Neural crest cell (in vitro differentiated cells): ENCODE data around the gene TACR1. TPM values are rescaled to one million over a fixed set of nuclear protein-coding genes. Genes with fewer than 3 reads are reported as not detected.

Source experiments
- DNase-seq: peaks from one replicate; pipeline ENCODE4 v3.0.0; 2021; ENCODE audit warnings: low read depth, mixed read lengths, low spot score
- H3K27ac Mint-ChIP-seq: one replicate; pipeline ENCODE4 v1.8.0; 2021; ENCODE audit warnings: mild to moderate bottlenecking, mixed read lengths; ENCODE audit not compliant: unreplicated experiment
- H3K27me3 Mint-ChIP-seq: 2 replicates; pipeline ENCODE4 v1.8.0; 2021; ENCODE audit warnings: low read depth, mild to moderate bottlenecking, mixed read lengths
- H3K36me3 Mint-ChIP-seq: 2 replicates; pipeline ENCODE4 v1.8.0; 2021; ENCODE audit warnings: low read depth, mild to moderate bottlenecking, mixed read lengths
- H3K4me1 Mint-ChIP-seq: 2 replicates; pipeline ENCODE4 v1.8.0; 2021; ENCODE audit warnings: mixed read lengths
- H3K4me3 Mint-ChIP-seq: one replicate; pipeline ENCODE4 v1.8.0; 2021; ENCODE audit warnings: mild to moderate bottlenecking, mixed read lengths
- H3K9me3 Mint-ChIP-seq: 2 replicates; pipeline ENCODE4 v1.8.0; 2021; ENCODE audit warnings: mixed read lengths
- total RNA-seq: library from RNA; stranded (reverse); gene quantifications from 2 replicates; pipeline ENCODE4 v1.2.1, GENCODE V29; 2021
- TF ChIP-seq, protein P1 (sequence below): fragments of 200-600 bp; sonication (generic); conservative IDR thresholded peaks from 2 replicates; pipeline ENCODE4 v1.5.0; 2021; ENCODE audit warnings: antibody characterized with exemption, mild to moderate bottlenecking

The TACR1 gene
- total RNA-seq, 1 donor from 2014 or later = 0.30 TPM

- TF ChIP-seq, protein P1, sequence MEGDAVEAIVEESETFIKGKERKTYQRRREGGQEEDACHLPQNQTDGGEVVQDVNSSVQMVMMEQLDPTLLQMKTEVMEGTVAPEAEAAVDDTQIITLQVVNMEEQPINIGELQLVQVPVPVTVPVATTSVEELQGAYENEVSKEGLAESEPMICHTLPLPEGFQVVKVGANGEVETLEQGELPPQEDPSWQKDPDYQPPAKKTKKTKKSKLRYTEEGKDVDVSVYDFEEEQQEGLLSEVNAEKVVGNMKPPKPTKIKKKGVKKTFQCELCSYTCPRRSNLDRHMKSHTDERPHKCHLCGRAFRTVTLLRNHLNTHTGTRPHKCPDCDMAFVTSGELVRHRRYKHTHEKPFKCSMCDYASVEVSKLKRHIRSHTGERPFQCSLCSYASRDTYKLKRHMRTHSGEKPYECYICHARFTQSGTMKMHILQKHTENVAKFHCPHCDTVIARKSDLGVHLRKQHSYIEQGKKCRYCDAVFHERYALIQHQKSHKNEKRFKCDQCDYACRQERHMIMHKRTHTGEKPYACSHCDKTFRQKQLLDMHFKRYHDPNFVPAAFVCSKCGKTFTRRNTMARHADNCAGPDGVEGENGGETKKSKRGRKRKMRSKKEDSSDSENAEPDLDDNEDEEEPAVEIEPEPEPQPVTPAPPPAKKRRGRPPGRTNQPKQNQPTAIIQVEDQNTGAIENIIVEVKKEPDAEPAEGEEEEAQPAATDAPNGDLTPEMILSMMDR = no peak
- H3K36me3 Mint-ChIP-seq = no peaks in the 10 kb centered on the region
- peaks cover 11% of the 10 kb centered on the region for H3K4me1 Mint-ChIP-seq
- DNase-seq = no peak
- H3K9me3 Mint-ChIP-seq = no peaks in the 10 kb centered on the region
- peak overlapping the region; percentile 17 for H3K4me3 Mint-ChIP-seq
- no peak overlapping the region for H3K27ac Mint-ChIP-seq
- peaks cover 91% of the 10 kb centered on the region for H3K27me3 Mint-ChIP-seq
Observed at GRCh38 chr2:75202359-75202758, 3.0 kb upstream of the TACR1 start.

GRCh38 chr2:75200140-75201096 lies 1.1 kb upstream of the TACR1 start:
- DNase-seq = peak; percentile 13
- TF ChIP-seq, protein P1 = no peak
- no peaks in the 10 kb centered on the region for H3K36me3 Mint-ChIP-seq
- no peak overlapping the region for H3K27ac Mint-ChIP-seq
- H3K27me3 Mint-ChIP-seq = peaks cover 96% of the 10 kb centered on the region
- no peaks in the 10 kb centered on the region for H3K9me3 Mint-ChIP-seq
- H3K4me3 Mint-ChIP-seq = peak overlapping the region; percentile 85
- H3K4me1 Mint-ChIP-seq = peaks cover 11% of the 10 kb centered on the region

DNA sequence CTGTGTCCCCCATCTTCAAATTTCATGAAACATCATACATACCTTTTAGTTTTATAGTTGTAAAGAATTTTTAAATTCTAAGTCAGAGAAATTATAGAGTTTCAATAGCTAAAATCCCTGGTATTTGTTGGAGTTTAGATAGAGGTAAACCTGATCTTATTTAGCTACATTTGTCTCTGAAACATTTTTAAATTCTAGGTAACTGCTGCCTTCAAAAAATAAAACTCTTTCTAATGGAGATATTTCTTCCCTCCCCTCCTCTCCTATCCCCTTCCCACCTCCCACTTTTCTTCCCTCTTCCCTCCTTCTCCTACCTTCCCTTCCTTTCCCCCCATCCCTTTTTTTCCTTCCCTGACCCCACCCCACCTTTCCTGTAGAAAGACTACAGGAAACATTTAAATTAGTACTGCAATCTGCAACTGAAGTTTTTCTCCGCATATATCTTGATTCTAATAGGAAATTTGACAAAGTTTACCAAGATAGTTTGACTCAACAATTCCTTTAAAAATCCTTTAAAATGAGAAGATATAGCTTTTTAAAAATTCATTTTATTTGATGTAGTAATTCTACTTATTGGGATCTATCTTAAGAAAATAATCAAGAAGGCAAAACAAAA lies 4.1 kb downstream of the TACR1 start:
- no peak for DNase-seq
- H3K36me3 Mint-ChIP-seq = no peaks in the 10 kb centered on the region
- H3K9me3 Mint-ChIP-seq = peaks cover 2% of the 10 kb centered on the region
- TF ChIP-seq, protein P1 = no peak
- H3K27me3 Mint-ChIP-seq = peaks cover 89% of the 10 kb centered on the region
- no peak overlapping the region for H3K4me3 Mint-ChIP-seq
- H3K4me1 Mint-ChIP-seq = peaks cover 4% of the 10 kb centered on the region
- no peak overlapping the region for H3K27ac Mint-ChIP-seq

DNA sequence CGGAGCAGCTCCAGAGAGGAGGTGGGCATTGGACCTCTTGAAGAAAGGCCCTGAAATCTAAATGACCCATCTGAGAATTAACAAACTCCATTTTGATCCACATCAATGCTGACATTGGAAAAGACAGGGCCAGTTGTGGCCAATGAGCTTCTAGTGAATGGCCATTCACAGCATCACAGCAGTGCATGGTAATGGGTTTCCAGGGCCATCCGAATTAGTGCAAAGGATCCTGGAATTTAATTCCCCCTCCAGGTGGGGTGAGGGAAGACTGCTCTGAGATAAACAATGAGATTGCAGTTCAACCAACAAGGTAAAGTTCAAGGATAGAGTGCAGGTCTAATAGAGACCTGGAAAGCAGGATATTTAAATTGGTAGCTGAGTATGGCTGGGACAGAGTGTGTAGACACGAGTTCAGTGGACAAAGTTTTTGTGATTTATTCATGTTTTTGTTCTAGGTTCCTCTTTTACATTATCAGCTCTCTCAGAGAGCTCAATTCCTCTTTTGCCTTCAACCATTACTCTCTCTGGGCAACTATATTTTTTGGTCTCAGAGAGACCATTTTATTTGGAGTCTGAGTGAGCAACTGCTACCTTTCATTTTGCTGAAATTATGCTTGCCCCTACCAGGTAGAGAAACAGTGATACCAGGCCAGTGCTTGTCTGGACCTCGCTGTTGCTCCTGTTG lies 5.0 kb downstream of the TACR1 start:
- no peak overlapping the region for H3K4me3 Mint-ChIP-seq
- no peak for DNase-seq
- peaks cover 2% of the 10 kb centered on the region for H3K9me3 Mint-ChIP-seq
- peaks cover 84% of the 10 kb centered on the region for H3K27me3 Mint-ChIP-seq
- no peaks in the 10 kb centered on the region for H3K36me3 Mint-ChIP-seq
- H3K4me1 Mint-ChIP-seq = no peaks in the 10 kb centered on the region
- TF ChIP-seq, protein P1 = no peak
- no peak overlapping the region for H3K27ac Mint-ChIP-seq

DNA sequence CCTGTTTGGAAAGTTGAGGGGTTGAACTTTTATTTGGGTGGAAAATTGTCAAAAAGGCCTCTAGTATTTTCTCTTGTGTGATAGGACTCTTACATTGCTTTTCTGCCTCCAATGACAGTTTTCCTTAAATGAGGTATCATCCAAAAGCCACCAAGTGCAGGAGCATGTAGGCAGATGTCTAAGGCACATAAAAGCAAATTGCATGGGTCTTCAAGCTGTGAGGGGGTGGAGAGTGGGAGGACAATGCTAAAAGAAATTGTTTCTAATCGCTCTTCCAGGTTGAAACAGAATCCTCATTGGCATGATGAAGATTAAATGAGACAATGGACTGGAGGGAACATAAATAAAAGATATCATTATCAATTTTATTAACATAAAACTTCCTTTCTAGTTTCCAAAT lies 6.8 kb downstream of the TACR1 start:
- no peak overlapping the region for H3K27ac Mint-ChIP-seq
- peaks cover 69% of the 10 kb centered on the region for H3K27me3 Mint-ChIP-seq
- no peaks in the 10 kb centered on the region for H3K36me3 Mint-ChIP-seq
- TF ChIP-seq, protein P1 = no peak
- no peak for DNase-seq
- no peaks in the 10 kb centered on the region for H3K4me1 Mint-ChIP-seq
- H3K9me3 Mint-ChIP-seq = peaks cover 2% of the 10 kb centered on the region
- H3K4me3 Mint-ChIP-seq = no peak overlapping the region
